Measurements from ENCODE around the gene FTO. TPM values are rescaled to one million over a fixed set of nuclear protein-coding genes. Genes with fewer than 3 reads are reported as not detected.
"Not testable (repeated sequence)": the region's sequence is repeated elsewhere in the genome, so short reads cannot be mapped to it uniquely, and the experiment has no call there.

Gene FTO
- total RNA-seq, 1 donor from 2014 or later: 113 TPM

DNA sequence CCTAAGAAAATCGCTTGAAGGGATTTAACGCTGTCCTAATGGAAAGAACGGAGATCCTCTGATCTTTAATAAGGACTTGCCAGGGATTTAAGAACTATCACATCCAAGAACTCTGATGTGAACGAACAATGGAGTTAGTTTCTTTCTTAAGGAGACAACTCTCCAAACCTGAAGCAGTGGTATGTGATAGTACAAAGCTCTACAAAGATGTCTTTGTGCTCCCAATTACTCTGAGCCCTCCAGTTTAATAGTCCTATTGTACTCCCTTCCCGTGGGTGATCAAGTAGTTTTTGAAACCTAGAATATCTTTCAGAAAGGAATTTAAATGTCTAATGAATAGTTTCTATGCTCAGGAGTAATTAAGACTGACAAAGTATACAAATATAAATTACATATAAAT is 123.8 kb downstream of the FTO start:
- no peak for DNase-seq

DNA sequence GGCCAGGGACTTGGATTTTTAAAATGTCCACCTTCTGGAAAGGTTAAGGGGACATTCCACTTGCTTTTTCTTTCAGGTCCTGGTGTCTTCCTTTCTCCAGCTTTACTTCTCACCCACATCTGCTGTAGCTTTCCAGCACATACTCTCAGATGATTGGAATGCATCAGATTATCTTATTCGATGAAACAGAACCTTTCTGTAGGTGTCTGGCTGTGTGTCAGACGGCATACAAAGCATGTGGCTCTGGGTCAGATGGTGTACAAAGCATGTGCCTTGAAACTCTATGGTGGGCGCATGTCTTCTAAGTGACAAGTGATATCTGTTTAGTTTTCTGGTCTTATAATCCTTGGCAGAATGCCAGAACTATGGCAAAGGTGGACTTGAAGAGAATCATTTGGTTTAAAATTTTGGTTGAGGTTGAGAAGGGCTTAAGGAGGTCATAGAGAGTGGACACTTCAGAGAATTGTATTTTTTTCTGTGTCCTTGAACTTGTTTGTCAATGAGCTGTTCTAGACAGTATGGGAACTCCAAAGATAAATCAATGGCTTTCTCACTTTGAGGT is 125.3 kb downstream of the FTO start:
- no peak for DNase-seq

DNA sequence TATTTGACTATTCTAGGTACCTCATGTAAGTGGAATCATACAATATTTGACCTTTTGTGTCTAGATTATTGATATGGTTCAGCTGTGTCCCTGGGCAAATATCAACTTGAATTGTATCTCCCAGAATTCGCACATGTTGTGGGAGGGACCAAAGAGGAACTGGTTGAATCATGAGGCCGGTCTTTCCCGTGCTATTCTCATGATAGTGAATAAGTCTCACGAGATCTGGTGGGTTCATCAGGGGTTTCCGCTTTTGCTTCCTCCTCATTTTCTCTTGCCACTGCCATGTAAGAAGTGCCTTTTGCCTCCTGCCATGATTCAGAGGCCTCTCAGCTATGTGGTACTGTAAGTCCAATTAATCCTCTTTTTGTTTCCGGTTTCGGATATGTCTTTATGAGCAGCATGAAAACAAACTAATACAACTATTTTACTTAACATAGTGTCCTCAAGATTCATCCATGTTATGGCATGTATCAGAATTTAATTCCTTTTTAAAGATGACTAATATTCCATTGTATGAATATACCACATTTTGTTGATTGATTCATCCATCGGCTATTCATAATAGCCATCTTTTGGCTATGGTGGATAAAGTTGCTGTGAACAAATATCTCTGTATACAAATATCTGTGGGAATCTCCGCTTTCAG is 129.1 kb downstream of the FTO start:
- DNase-seq: no peak

DNA sequence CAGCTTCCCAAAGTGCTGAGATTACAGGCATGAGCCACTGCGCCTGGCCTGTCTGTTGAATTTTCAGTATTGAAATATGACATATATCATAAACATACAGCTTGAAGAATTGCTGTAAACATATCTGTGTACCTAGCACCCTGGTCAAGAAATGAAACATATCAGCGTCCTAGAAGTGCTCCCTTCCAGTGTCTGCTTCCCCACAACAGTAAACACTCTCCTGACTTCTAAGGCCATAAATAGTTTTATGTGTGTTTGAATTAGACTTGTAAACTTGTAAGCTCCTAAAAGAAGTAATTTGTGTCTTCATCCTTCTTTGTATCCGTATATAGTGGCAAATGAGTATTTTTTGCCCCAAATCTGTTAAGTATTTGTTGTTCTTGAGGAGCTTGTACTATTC is 132.2 kb downstream of the FTO start:
- DNase-seq: no peak

DNA sequence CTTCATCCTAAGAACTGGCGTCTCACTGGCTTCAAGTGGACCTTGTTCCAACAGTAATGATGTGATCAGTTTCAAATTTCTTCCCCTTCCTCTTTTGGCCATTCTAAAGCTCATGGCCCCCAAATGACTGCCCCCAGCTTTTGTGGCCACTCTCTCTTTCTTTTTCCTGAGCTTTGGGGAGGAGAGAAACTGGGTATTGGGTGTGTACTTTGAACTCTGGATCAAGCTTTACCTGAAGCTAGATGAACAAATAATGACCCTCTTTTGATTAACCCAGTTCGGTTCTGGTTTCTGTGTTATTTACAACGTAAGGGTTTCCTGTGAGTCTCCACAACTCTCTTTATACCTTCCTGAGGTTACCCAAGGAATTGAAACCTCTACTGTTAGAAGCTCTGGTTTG is 132.7 kb downstream of the FTO start:
- no peak for DNase-seq

DNA sequence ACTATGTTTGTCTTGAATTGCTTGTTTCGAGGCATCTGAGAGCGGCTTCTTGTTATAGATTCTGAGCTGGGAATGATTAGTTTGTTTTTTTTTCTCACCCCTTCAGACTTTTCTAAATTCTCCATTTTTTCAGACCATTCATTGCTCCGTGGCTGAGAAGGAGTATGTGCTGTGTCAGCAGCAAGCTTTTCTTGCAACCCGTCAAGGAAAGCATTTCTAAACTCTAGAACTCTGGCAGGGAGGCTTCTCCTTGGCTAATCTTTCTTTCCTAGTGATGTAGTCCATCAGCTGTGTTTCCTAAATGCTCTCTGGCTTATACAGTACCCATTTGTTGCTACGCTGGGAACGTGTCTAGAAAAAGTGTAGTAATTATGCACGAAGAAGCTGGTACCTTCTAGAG is 133.5 kb downstream of the FTO start:
- no peak for DNase-seq

DNA sequence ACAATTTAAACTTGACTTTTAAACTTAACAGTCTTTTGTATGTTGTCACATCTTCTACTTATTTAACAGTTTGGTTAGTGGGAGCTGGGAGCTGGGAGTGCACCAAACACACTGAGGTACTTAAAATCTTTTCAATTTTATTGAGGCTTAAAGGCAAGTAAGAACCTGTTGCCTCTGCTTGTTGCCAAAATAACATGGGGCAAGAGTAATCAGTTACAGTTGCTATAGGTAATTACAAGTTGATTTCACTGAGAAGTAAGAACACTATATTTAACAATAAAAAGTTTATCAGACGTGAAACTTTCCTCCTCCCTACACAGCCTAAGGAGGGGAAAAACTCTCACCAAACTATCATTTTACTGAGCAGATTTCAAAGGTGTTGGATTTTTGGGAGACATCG is 135.2 kb downstream of the FTO start:
- no peak for DNase-seq

DNA sequence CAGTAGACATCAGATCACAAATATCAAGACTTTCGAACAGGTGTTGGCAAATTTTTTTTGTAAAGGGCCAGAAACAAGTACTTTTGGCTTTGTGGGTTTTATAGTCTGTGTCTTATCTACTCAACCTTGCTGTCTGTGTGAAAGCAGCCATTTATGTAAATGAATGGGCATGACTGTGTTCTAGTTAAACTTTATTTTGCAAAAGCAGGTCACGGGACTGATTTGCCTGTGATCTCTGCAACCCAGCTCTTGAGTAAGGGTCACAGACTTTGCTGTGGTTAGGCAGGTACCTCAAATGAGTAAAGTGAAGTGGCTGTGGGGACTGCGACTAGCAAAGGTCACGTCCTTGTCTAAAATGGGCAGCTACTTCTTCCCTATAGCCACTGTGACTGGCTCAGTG is 136.5 kb downstream of the FTO start:
- DNase-seq: no peak

DNA sequence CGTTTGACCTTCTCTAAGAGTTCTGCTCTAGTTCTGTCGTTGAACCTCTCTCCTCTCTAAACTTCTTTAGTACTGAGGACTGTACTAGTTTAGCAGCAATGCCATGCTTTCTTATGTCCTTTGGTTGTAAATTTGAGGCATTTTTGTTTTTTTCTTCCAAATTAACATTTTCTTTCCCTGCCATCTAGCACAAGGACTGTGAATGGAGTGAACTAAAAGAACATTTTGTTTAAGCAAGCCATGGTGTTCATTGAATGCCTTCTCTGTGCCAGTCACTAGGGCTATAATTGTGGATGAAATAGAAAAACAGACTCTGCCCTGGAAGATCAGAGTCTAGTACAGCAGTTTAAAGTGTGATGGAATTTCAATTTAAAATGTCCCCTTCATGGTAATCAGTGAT is 137.9 kb downstream of the FTO start:
- DNase-seq: no peak

DNA sequence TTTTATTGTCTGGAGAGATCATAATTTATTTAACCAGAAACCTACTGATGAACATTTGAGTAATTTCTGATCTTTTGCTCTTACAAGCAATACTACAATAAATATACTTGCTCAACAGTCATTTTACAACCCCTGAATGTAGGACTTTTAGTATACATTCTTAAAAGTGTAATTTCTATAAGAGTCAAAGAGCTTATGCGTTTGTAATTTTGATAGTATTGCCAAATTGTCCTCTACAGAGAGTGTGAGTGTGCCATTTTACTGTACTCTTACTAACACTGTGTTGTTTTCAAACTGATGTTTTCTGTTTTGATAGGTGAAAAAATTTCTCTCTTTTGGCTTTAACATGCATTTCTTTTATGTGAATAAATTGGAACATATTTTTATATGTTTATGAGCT is 139.1 kb downstream of the FTO start:
- no peak for DNase-seq

DNA sequence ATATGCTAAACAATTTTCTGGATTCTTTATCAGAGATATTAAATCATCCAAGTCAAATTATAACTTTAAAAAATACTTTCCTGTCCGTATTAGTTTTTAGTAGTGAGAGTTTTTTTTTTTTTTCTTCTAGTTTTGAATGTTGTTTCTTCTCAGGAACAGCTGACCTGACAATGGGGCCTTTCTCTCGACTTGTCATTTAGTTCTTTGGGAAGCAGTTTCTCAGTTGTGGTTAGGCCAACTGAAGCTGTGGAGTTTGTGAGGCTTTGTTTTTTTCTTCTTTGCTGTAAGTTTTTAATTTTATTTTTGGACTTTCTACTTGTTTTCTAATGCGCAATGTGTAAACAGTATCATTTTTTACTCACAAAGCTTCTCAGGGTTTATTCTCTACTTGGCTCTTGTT is 140.8 kb downstream of the FTO start:
- DNase-seq: no peak

DNA sequence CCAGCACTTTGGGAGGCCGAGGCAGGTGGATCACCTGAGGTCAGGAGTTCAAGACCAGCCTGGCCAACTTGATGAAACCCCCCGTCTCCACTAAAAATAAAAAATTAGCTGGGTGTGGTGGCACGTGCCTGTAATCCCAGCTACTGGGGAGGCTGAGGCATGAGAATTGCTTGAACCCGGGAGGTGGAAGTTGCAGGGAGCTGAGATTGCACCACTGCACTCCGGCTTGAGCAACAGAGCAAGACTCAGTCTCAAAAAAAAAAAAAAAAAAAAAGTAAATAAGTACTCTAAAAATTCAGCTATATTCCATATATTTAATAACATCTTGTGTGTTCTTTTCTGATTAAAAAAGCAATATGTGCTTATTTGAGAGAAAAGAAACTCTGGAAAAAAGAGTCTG is 142.6 kb downstream of the FTO start:
- DNase-seq: not testable (repeated sequence)

DNA sequence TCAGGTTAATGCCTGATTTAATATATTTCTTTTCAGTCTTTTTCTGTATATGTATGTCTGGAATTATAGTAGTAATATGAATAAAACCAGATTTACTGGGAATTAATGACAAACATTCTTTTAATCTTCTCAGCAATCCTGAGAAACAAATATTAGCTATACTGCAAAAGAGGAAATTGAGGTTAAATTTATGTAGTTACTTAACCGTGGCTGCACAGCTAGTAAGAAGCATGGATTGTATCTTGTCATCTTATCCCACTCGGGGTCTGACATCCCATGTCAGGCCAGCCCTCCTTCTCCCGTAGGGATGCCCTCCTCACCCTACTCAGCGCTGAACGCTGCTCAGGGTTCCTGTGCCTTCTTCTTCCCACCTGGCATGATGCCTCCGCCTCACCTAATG is 143.0 kb downstream of the FTO start:
- no peak for DNase-seq

DNA sequence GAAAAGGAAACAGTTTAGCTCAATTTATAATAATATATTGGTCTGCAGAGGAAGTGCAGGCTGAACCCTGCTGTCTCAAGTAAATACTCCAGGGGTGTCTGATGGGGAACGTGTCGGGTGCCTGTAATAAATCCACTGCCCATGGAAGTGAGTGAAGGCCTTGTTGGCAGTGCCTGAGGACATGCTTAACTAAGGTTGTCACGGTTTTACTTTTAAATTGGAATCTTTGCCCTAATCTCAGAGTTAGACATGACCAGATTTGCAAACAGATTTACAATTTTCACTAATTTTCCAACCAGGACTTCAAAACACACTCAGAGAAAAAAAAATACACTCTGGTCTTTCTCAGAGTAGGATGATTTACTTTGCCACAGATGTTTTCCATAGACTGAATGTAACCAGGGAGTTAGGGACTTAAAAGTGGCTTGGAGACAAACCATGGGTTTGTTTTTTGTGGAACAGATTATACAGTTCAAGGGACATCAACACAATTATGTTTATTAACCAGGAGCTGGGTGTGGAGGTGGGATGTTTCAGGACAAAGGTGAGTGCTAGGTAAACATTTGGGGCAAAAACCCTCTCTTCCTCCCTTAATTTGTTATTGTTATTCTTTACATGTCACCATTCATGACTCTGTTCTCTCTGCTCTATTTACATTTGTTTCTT is 144.5 kb downstream of the FTO start:
- DNase-seq: no peak

DNA sequence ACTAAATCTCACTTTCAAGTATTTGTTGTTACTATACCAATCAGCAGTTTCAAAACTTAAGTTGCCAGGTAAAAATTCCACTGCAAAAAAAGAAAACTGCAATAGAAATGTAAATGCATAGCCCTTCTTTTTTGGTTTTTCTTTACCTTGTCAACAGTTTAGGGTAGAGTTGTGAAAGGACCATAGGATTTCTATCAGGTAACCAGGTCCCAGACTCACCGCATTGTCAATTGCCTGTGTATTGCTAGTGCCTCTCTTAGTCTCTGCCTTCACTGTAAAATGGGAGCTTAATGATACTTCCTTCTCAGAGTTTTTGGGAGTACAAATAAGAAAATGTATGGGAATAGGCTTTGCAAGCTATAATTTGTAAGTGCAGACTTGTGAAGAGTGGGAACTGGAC is 145.0 kb downstream of the FTO start:
- no peak for DNase-seq

DNA sequence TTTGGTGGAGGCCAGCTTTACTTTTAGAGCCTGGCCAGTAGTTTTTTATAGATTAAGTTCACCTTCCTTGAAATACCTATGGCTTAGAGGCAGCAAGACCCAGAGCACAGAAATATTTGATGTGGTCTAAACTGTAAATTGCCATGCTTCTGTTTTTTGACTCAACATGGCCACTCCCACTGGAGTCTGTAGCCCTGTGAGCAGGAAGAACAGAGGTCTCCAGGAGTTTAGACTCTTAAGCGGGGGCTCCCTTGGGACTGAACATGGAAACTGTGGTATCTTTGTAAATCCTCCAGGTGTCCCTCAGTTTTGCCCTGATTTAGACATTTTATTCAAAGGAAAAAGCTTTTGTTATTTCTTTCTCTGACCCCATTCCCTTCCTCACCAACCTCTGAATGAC is 145.6 kb downstream of the FTO start:
- DNase-seq: no peak

DNA sequence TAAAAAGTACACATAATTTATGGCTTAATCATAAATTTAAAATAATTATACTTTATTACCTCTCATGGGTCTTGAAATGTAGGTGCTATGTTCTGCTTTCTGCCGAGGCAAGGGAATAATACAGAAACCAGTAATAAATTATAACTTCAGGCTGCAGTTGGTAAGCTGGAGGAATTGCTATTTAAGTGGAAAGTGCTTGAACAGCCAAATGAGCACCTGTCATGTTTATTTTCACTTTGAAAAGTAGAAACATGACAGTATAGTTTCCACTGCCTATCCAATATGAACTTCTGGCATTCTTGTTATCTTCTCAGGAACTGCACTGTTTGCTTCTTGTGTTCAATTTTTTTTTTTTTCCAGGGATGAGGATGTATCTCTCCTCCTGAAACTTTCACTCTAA is 146.0 kb downstream of the FTO start:
- no peak for DNase-seq

DNA sequence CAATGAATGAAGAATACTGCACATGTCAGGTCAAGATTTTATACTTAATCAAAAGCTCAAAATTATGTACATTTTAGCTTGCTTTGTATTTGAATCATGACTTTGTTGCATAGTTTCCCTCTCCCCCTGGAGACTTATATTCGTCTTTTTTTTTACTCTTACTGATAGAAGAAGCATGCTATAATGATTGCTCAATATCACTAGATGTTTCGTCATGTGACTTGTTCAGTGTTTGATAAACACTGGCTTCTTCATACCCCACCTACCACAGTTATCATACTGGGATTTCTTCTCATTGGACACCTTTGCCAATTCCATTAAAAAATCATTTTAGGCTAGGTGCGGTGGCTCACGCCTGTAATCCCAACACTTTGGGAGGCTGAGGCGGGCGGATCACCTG is 148.7 kb downstream of the FTO start:
- DNase-seq: no peak

DNA sequence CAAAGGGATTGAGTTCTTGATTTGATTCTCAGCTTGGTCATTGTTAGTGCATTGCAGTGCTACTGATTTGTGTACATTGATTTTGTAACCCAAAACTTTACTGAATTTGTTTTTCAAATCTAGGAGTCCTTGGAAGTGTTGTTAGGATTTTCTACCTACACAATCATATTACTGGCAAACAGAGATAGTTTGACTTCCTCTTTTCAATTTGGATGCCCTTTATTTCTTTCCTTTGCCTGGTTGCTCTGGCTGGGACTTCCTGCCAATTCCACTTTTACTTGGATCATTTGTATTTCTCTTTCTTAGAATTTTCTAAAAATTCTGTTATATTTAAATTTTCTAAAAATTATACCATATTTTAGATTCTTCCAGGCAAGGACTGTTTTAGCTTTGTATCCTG is 151.1 kb downstream of the FTO start:
- no peak for DNase-seq

DNA sequence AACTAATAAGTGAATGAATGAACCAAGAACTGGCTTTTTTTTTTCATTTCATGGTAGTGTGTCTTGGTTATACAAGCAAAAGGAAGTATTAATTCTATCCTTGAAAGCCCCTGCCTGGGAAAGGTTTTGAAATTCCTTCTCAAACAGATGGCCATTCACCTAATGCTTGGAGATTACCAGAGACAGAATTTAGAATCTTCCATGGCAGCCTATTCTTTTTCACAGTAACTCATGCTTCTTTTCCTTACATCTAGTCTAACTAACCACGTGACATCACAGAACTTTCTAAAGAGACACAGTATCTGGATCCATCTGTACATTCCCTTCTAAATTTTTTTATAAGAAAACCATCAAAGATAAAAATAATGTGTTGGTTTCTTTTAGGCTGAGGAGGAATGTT is 151.6 kb downstream of the FTO start:
- no peak for DNase-seq

DNA sequence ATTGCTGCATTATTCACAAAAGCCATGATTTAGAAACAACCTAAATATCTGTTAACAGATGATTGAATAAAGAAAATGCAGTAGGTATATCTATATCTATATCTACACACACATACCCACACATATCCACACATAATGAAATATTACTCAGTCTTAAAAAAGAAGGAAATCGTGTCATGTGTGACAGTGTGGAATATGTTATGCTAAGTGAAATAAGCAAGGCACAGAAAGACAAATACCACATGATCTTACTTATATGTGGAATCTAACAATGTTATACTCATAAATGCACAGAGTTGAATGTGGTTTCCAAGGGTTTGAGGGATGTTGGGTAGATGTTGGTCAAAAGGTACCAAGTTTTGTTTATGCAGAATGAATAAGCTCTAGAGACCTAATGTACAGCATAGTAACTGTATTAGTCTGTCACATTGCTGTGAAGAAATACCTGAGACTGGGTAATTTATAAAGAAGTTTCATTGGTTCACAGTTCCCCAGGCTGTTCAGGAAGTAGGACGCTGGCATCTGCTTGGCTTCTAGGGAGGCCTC is 156.1 kb downstream of the FTO start:
- no peak for DNase-seq

DNA sequence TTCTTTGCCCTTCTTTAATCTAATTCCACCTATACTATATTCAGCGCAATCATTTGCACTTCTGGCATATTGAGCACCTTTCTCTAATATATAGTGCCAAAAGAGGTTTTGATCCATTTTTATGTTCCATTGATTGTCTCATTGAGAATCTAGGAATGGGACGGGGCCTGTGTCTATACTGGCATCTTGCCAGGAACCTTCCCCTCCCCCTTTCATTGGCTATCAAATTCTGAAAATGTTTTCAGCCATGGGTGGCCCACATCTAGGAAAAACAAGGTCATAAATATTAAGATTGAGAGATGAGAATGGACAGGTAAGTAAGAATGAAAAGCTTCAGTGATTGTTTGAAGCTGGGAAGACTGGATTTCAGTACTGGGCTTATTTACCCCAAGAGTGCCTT is 159.9 kb downstream of the FTO start:
- DNase-seq: no peak

DNA sequence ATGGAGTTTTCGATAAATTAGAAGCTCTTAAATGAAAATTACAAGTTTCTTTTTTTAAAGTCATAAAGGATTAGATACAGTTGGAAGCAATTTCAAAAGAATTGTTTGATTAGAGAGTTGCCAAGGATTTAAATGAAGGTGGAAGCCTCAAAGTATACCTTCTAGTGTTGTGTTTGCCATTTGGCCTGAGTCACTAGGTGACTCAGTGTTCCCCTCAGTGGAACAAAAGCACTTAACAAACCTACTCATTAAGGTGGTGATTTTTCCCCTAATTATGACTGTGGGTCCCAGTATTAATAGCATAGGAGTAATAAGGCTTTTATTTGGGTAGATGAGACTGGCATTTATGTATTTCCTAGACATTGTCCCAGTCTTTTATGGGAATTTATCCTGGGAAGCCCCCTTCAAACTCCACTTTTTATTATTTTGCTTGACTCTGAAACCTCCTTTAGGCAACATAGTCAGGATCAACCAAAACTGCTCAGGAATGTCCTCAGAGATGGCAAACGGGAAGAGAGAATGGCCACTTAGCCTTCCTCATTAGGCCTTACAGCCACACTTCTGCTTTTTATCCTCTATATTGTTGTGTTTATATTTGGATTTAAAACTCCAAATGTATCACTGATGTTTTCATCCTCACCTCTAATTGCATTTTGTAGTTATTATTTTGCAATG is 161.0 kb downstream of the FTO start:
- DNase-seq: no peak

DNA sequence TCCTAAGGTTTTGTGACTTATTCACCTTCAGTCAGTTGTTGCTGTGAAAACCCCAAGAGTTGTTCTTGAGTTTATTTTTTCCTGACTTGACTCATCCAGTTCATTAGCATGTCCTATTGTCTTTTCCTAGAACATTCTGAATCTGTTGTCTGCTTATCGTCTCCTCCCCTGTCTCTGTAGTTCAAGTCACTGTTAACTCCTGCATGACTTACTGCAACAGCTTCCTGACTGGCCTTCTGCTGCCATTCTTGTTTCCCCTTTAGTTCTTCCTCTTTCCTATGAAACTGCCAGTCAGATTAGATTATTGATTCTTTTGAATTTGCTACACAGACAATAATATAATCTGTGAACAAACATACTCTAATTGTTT is 161.5 kb downstream of the FTO start:
- DNase-seq: no peak
